SU-DHL-6 (cell line): ENCODE measurements around the gene SCGB1D1.

Experiments
- H2AFZ ChIP-seq: fragments of 200-600 bp; sonication (generic); 2 replicates; pipeline ENCODE4 v1.6.1; 2014; ENCODE audit warnings: low read depth, mild to moderate bottlenecking, moderate library complexity, mixed read lengths, antibody characterized with exemption, low read length; ENCODE audit not compliant: severe bottlenecking
- H3F3A ChIP-seq: fragments of 200-600 bp; shearing (Covaris generic); 2 replicates; pipeline ENCODE4 v1.6.0; 2016; ENCODE audit warnings: antibody characterized with exemption, mild to moderate bottlenecking; ENCODE audit not compliant: insufficient read depth
- H3K27ac ChIP-seq: fragments of 200-600 bp; sonication (generic); 2 replicates; pipeline ENCODE4 v1.5.1; 2016; ENCODE audit warnings: low read depth, mild to moderate bottlenecking, low read length, moderate library complexity, mixed read lengths
- H3K27me3 ChIP-seq: fragments of 200-600 bp; sonication (generic), shearing (Covaris generic); 2 replicates; pipeline ENCODE4 v1.6.0; 2014; ENCODE audit warnings: mild to moderate bottlenecking, low read length
- H3K36me3 ChIP-seq: fragments of 200-600 bp; sonication (generic); 2 replicates; pipeline ENCODE4 v1.6.1; 2014; ENCODE audit warnings: mild to moderate bottlenecking, low read length, mixed read lengths
- H3K4me2 ChIP-seq: fragments of 300-600, 200-600 bp; shearing (Covaris generic), sonication (generic); 2 replicates; pipeline ENCODE4 v1.6.0; 2014; ENCODE audit warnings: low read length, low read depth, mild to moderate bottlenecking; ENCODE audit not compliant: poor library complexity, severe bottlenecking
- H3K4me3 ChIP-seq: fragments of 200-600 bp; sonication (generic); 2 replicates; pipeline ENCODE4 v1.5.1; 2014; ENCODE audit warnings: antibody characterized with exemption, low read length, mild to moderate bottlenecking, mixed read lengths; ENCODE audit not compliant: insufficient read depth, poor library complexity, severe bottlenecking
- H3K79me2 ChIP-seq: fragments of 200-600 bp; sonication (generic); 2 replicates; pipeline ENCODE4 v1.6.1; 2014; ENCODE audit warnings: mild to moderate bottlenecking, low read length, moderate library complexity; ENCODE audit not compliant: insufficient read depth
- H3K9ac ChIP-seq: fragments of 200-600 bp; sonication (generic); 2 replicates; pipeline ENCODE4 v1.7.0; 2014; ENCODE audit warnings: mild to moderate bottlenecking, low read length
- H3K9me2 ChIP-seq: fragments of 200-600 bp; sonication (generic); replicated peaks from 2 replicates; pipeline ENCODE4 v1.6.1; 2014; ENCODE audit warnings: low read length; ENCODE audit not compliant: insufficient read depth
- H3K9me3 ChIP-seq: fragments of 200-600 bp; sonication (generic); 2 replicates; pipeline ENCODE4 v1.6.1; 2014; ENCODE audit warnings: low read length, mixed read lengths; ENCODE audit not compliant: insufficient read depth
- H4K20me1 ChIP-seq: fragments of 200-600 bp; sonication (generic); 2 replicates; pipeline ENCODE4 v1.6.1; 2014; ENCODE audit warnings: low read depth, mild to moderate bottlenecking, antibody characterized with exemption, low read length, moderate library complexity, mixed read lengths
- EZH2phosphoT487 ChIP-seq: fragments of 200-600 bp; sonication (generic), shearing (Covaris generic); conservative IDR thresholded peaks from 2 replicates; pipeline ENCODE4 v1.6.1; 2018; ENCODE audit warnings: mild to moderate bottlenecking, antibody characterized with exemption, low read length, moderate library complexity, mixed read lengths
- TF ChIP-seq, protein P1 (sequence below): fragments of 200-600 bp; sonication (generic); IDR thresholded peaks from one replicate; pipeline ENCODE4 v1.5.1; 2017; ENCODE audit warnings: antibody characterized with exemption, mild to moderate bottlenecking, low read length, moderate library complexity; ENCODE audit not compliant: insufficient read depth, poor library complexity, severe bottlenecking

Gene SCGB1D1

DNA sequence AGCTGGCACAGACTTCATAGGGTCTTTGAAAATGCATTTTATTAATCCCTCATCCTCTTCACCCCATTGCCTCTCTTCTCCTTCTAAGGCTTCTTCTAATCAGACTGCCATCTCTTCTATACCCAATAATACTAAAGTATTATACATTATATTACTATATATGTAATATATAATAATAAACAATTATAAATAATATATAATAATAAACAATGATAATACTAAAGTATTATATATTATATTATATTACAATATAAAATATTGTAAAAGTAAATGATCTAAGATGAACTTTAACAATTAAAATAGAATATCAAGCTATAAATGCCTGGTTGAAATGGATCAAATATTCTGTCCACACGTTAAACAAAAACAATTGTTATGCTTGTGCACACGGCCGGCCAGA is 31.5 kb downstream of the SCGB1D1 start:
- Histone ChIP-seq H3K9ac (no peak overlapping the region), H3K27ac (no peak overlapping the region), H3K4me3 (no peak overlapping the region), H3K4me2 (no peak overlapping the region), H3K36me3 (no peaks in the 10 kb centered on the region), H3K9me3 (peaks cover 19% of the 10 kb centered on the region; the same call in 1 of the 2 replicates), H4K20me1 (no peaks in the 10 kb centered on the region), H3F3A (no peaks in the 10 kb centered on the region), H3K9me2 (no peaks in the 10 kb centered on the region), H3K27me3 (peaks cover 4% of the 10 kb centered on the region; the same call in 1 of the 2 replicates), H3K79me2 (no peaks in the 10 kb centered on the region), H2AFZ (no peak overlapping the region)
- TF ChIP-seq, protein P1, sequence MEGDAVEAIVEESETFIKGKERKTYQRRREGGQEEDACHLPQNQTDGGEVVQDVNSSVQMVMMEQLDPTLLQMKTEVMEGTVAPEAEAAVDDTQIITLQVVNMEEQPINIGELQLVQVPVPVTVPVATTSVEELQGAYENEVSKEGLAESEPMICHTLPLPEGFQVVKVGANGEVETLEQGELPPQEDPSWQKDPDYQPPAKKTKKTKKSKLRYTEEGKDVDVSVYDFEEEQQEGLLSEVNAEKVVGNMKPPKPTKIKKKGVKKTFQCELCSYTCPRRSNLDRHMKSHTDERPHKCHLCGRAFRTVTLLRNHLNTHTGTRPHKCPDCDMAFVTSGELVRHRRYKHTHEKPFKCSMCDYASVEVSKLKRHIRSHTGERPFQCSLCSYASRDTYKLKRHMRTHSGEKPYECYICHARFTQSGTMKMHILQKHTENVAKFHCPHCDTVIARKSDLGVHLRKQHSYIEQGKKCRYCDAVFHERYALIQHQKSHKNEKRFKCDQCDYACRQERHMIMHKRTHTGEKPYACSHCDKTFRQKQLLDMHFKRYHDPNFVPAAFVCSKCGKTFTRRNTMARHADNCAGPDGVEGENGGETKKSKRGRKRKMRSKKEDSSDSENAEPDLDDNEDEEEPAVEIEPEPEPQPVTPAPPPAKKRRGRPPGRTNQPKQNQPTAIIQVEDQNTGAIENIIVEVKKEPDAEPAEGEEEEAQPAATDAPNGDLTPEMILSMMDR, result no peak
- no peak for TF ChIP-seq EZH2phosphoT487

DNA sequence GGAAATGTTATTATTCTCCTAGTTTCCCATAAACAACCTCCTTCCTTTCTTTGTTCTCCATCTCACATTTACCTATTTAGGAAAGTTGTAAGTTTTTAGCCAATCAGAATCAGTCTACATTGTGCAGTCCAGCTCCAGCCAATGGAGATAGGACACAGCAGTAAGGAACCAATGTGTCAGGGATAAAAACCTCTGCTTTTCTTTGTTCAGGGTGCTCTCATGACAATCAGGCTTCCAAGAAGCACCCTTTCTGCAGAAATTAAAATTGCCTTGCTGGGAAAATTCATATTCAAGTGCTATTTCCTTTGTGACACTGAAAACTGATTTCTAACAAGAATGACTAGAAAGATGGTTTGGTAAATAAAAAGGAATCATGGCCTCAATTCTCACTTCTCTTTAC is 33.1 kb downstream of the SCGB1D1 start:
- Histone ChIP-seq H3K27ac (no peak overlapping the region), H3K79me2 (no peaks in the 10 kb centered on the region), H3K36me3 (no peaks in the 10 kb centered on the region), H2AFZ (no peak overlapping the region), H4K20me1 (no peaks in the 10 kb centered on the region), H3F3A (no peaks in the 10 kb centered on the region), H3K9me3 (peaks cover 19% of the 10 kb centered on the region; the same call in 1 of the 2 replicates), H3K4me3 (no peak overlapping the region), H3K9ac (no peak overlapping the region), H3K27me3 (peaks cover 4% of the 10 kb centered on the region; the same call in 1 of the 2 replicates), H3K9me2 (no peaks in the 10 kb centered on the region), H3K4me2 (no peak overlapping the region)
- TF ChIP-seq EZH2phosphoT487, result no peak
- TF ChIP-seq, protein P1, result no peak

DNA sequence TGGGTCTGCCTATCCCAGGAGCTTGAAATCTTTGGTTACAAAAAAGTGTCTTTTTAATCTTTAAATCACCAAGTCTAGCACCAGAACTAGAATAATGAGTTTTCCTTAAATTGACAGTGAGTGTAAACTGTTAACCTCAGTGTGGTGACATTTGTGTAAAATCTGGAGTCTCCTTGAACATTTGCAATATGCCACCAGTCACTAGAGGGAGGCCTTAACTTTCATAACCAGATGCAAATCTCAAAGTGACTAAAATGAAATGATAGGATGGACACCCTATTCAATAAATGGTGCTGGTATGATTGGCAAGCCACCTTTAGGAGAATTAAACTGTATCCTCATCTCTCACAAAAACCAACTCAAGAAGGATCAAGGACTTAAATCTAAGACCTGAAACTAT is 43.7 kb downstream of the SCGB1D1 start:
- Histone ChIP-seq H3K27ac (no peak overlapping the region), H3K27me3 (0 out of 2 replicates have a peak, but pooled peaks cover 3% of the 10 kb centered on the region), H3K4me3 (no peak overlapping the region), H2AFZ (no peak overlapping the region), H3F3A (no peaks in the 10 kb centered on the region), H3K79me2 (no peaks in the 10 kb centered on the region), H3K9ac (no peak overlapping the region), H4K20me1 (no peaks in the 10 kb centered on the region), H3K4me2 (no peak overlapping the region), H3K36me3 (no peaks in the 10 kb centered on the region), H3K9me3 (no peaks in the 10 kb centered on the region), H3K9me2 (no peaks in the 10 kb centered on the region)
- no peak for TF ChIP-seq EZH2phosphoT487
- TF ChIP-seq, protein P1, result no peak
